ENCODE results near the gene SPON2. TPM values are rescaled to one million over a fixed set of nuclear protein-coding genes. Genes with fewer than 3 reads are reported as not detected.

SPON2 gene
- total RNA-seq, 3 donors from 2014 or later (not counting 1 experiment from before 2014, with no cell fraction given), result 1,124 to 1,574 (median 1,339) TPM

- Mint-ChIP-seq H3K36me3 (no peaks in the 10 kb centered on the region), H3K27ac (no peak overlapping the region), H3K9me3 (no peaks in the 10 kb centered on the region), H3K4me1 (peaks cover 16 to 25% of the 10 kb centered on the region in 2 donors), H3K27me3 (ENCODE audit: low read depth in 2 of 2) (peaks cover 13 to 17% of the 10 kb centered on the region in 2 donors), H3K4me3 (no peak overlapping the region)
- WGBS (ENCODE audit: insufficient coverage), result 100% methylated on average over 1 of the region's 1 CpG
- Histone ChIP-seq H3K27ac (ENCODE audit: low read length) (no peak overlapping the region), H3K4me3 (ENCODE audit: low read length) (no peak overlapping the region), H3K9me3 (ENCODE audit: control insufficient read depth, insufficient read depth, low read length) (no peaks in the 10 kb centered on the region), H3K36me3 (ENCODE audit: control insufficient read depth, insufficient read depth, low read length) (no peaks in the 10 kb centered on the region), H3K4me1 (ENCODE audit: control insufficient read depth, insufficient read depth, low read length) (no peaks in the 10 kb centered on the region), H3K27me3 (ENCODE audit: control insufficient read depth, insufficient read depth, low read length) (no peaks in the 10 kb centered on the region)
- intact Hi-C loops (cut with micrococcal nuclease), result no loop called here
- no peak for TF ChIP-seq CTCF (IDR thresholded peaks at IDR 0.05)
- DNase-seq (no peak), ATAC-seq (no peak)
These were observed 32.5 kb downstream of the SPON2 start for GRCh38 chr4:1139860-1140259.

- Histone ChIP-seq H3K27me3 (ENCODE audit: control insufficient read depth, insufficient read depth, low read length) (no peaks in the 10 kb centered on the region), H3K9me3 (ENCODE audit: control insufficient read depth, insufficient read depth, low read length) (no peaks in the 10 kb centered on the region), H3K4me1 (ENCODE audit: control insufficient read depth, insufficient read depth, low read length) (peaks cover 4% of the 10 kb centered on the region), H3K36me3 (ENCODE audit: control insufficient read depth, insufficient read depth, low read length) (no peaks in the 10 kb centered on the region), H3K27ac (ENCODE audit: low read length) (peak overlapping the region; percentile 49), H3K4me3 (ENCODE audit: low read length) (peak overlapping the region; percentile 40)
- H3K9me3 Mint-ChIP-seq, result no peaks in the 10 kb centered on the region
- H3K4me1 Mint-ChIP-seq, result peaks cover 24% of the 10 kb centered on the region in 2 donors
- H3K36me3 Mint-ChIP-seq, result no peaks in the 10 kb centered on the region
- peak overlapping the region; percentile 92 for H3K4me3 Mint-ChIP-seq
- no peak for TF ChIP-seq CTCF (IDR thresholded peaks at IDR 0.05)
- intact Hi-C loops (cut with micrococcal nuclease), result no loop called here
- WGBS (ENCODE audit: insufficient coverage), result no CpG with 5 or more reads among the region's 2 CpGs
- peak in 2 of 3 donors; percentile 5 to 41 for ATAC-seq
- peak overlapping the region; percentile 77 to 82 for H3K27ac Mint-ChIP-seq
- peaks cover 3 to 6% of the 10 kb centered on the region in 2 donors for H3K27me3 Mint-ChIP-seq (ENCODE audit: low read depth in 2 of 2)
- DNase-seq, result no peak
These were observed 34.5 kb downstream of the SPON2 start for GRCh38 chr4:1137850-1138249.

- no peaks in the 10 kb centered on the region for H3K27me3 ChIP-seq (ENCODE audit: control insufficient read depth, insufficient read depth, low read length)
- peak overlapping the region; percentile 40 for H3K4me3 ChIP-seq (ENCODE audit: low read length)
- Mint-ChIP-seq H3K9me3 (no peaks in the 10 kb centered on the region), H3K4me3 (peak overlapping the region; percentile 92), H3K4me1 (peaks cover 19 to 25% of the 10 kb centered on the region in 2 donors), H3K27me3 (ENCODE audit: low read depth in 2 of 2) (peaks cover 0 to 3% of the 10 kb centered on the region in 2 donors), H3K27ac (peak overlapping the region; percentile 77 to 82), H3K36me3 (no peaks in the 10 kb centered on the region)
- DNase-seq, result peak in 1 of 2 donors; percentile 43
- H3K9me3 ChIP-seq (ENCODE audit: control insufficient read depth, insufficient read depth, low read length), result no peaks in the 10 kb centered on the region
- peak overlapping the region; percentile 60 for H3K27ac ChIP-seq (ENCODE audit: low read length)
- H3K36me3 ChIP-seq (ENCODE audit: control insufficient read depth, insufficient read depth, low read length), result no peaks in the 10 kb centered on the region
- ATAC-seq, result peak; percentile 61 to 81 (median 65)
- no peak for TF ChIP-seq CTCF (IDR thresholded peaks at IDR 0.05)
- H3K4me1 ChIP-seq (ENCODE audit: control insufficient read depth, insufficient read depth, low read length), result peaks cover 4% of the 10 kb centered on the region
- WGBS (ENCODE audit: insufficient coverage), result 100% methylated on average over 1 of the region's 8 CpGs
- intact Hi-C loops (cut with micrococcal nuclease), result no loop called here
These were observed 35.2 kb downstream of the SPON2 start for GRCh38 chr4:1137063-1137776.

Data from natural killer cell (primary cell).